Occipital lobe (tissue), 3 donors: ENCODE measurements around the gene MS4A4E. TPM values are rescaled to one million over a fixed set of nuclear protein-coding genes. Genes with fewer than 3 reads are reported as not detected.
"Not testable (repeated sequence)": the region's sequence is repeated elsewhere in the genome, so short reads cannot be mapped to it uniquely, and the experiment has no call there.

Source experiments
- DNase-seq: peaks from one replicate; lab custom pipeline; 2025; lab: John Stamatoyannopoulos, UW
- small RNA-seq: library from RNA; depleted of rRNA; stranded (forward); fragments of <200 nt; gene quantifications from one replicate; pipeline ENCODE3, GENCODE V24; 2014
- total RNA-seq: library from RNA; depleted of rRNA; stranded (reverse); fragments of >200 nt; gene quantifications from one replicate; pipeline ENCODE4 v1.2.3, GENCODE V29; 2014

Gene MS4A4E
- total RNA-seq, 1 donor from 2014 or later, result not detected

DNA sequence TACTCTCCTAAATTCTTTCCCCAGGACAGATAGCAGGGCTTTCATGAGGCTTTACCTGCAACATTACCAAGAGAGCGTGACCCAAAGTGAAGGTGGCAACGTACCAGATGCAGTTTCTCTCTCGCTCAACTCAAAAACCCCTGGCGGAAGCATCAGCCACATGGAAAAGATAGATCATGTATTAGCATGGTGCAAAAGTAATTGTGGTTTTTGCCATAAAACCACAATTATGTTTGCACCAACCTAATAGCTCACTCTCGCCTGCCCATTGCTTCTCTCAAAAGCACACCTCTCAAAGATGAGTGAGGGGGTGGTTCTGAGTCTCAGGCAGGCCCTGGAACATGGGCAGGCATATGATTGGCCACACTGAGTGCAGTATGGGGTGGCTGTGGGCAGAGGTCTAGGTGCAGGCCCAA is 67.1 kb downstream of the MS4A4E start:
- no peak for DNase-seq

GRCh38 chr11:60172011-60172410 is 70.9 kb downstream of the MS4A4E start:
- no peak for DNase-seq

GRCh38 chr11:60170566-60170965 is 72.4 kb downstream of the MS4A4E start:
- no peak for DNase-seq

DNA sequence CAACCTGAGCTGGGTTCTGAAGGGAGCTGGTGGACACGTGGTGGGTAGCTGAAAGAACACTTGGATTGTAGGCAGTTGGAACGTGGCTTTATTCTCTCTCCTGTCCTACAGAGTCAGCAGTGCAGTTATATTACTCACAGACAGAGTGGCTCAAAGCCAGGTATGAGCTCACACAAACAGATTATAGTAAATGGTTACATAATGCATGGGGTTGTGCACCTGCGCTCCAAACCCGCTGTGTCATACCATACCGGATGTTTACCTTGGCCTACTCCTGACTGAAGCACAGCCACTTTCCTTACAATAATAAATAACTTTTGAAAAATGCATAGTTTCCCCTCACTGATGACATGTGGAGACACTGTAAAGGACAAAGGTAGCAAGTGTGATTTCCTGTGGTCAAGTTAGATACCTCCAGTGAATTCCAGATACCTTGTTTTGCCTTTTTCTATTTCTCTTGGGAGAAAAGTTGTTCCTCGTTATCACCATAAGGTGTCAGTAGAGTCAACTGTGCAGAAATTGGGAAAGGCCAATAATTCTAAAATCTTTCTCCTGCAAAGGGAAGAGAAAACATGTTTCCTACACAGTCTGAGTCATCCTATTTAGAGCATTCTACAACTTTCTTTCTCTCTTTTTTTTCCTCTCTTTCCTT is 73.5 kb downstream of the MS4A4E start:
- DNase-seq, result no peak

- DNase-seq, result no peak
These were observed 74.6 kb downstream of the MS4A4E start for GRCh38 chr11:60168306-60168705.

- DNase-seq, result no peak
These were observed 77.0 kb downstream of the MS4A4E start for GRCh38 chr11:60165951-60166350.

- DNase-seq, result no peak
These were observed 77.4 kb downstream of the MS4A4E start for GRCh38 chr11:60165538-60165937.

GRCh38 chr11:60164550-60165075 is 78.3 kb downstream of the MS4A4E start:
- DNase-seq, result no peak

DNA sequence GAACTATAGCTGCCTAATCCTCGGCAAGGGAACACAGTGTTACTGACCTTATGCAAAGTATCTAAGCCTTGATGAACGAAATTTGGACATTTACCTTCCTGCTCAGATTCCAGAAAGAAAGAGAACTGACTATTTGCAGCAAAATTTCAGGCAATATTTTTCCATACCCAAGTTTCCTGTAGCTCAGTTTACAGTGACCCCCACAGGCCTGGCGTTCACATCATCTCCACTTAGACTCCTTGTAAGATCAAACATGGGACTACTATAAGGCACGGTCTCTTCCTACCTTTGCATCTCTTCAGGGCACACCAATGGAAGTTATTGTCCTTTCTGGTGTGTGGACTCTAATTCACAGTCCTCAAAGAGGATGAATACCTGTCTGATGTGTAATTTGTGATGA is 81.2 kb downstream of the MS4A4E start:
- no peak for DNase-seq

- DNase-seq, result no peak
These were observed 81.8 kb downstream of the MS4A4E start for GRCh38 chr11:60161107-60161506.

DNA sequence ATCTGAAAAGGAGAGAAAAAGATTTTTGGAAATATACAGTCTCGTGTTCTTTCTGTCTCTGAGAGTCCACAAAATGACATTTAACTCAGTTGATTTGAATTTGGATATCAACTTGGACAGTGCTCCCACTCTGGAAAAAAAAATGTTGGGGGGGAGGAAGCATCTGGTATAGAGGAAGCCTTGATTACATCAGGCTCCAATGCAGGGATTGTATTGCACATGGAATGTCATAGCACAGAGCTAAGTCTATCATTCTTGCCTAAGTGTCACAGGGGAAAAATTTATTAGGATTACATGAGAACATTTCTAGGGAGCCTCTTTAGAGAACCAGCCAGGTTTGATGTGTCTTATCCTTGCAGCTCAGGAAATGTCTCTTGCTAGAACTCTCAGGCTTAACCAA is 83.1 kb downstream of the MS4A4E start:
- DNase-seq, result no peak

DNA sequence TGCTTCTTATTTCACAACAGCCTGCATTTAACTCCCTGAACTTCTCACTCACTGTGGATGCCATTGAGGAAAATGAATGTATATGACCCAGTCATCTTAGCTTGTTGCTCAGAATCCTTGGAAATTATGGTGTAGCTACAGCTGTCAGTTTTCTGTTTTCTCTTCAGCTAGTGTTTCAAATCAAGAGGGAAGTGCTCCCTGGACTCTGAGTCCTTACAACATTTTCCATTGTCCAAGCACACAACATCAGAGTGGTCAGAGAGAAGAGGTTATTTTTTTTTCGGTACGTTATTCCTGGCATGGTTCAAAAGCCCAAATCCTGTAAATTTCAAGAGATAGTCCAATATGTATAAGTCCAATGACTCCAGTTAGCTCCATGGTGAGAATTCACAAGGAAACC is 83.7 kb downstream of the MS4A4E start:
- no peak for DNase-seq

GRCh38 chr11:60158636-60159035 is 84.3 kb downstream of the MS4A4E start:
- DNase-seq, result no peak

DNA sequence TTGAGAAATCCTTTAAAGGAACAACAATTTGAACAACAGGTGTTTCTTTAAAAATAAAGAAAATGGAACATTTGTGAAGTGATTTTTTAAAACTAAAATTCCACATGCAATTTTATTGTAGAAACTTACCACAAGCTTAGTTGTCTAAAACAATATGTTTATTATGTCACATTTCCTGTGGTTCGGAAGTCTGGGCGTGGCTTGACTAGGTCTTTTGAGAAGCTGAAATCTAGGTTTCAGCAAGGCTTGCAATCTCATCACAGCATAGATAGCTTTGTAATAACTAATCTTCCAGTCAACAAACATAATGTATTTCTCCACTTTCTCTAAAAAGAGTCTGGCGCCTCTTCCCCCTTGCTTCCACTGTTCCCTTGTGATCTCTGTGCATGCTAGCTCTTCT is 87.0 kb downstream of the MS4A4E start:
- no peak for DNase-seq

GRCh38 chr11:60152727-60153126 is 90.2 kb downstream of the MS4A4E start:
- not testable (repeated sequence) for DNase-seq

- no peak for DNase-seq
These were observed 92.7 kb downstream of the MS4A4E start for GRCh38 chr11:60150279-60150678.

Small RNA genes within 50 kb of the gene (small RNA-seq; reads per million reads assigned to genes)
- gene MIR6503, result not detected

Other genes with a start within 250 kb of the MS4A4E start
- not detected for gene OOSP4B, start 226.0 kb downstream of the MS4A4E start, total RNA-seq
- gene OOSP2, start 202.7 kb downstream of the MS4A4E start, total RNA-seq, result not detected
- 0.16 TPM for gene MS4A3, start 186.5 kb downstream of the MS4A4E start, total RNA-seq
- gene MS4A2, start 154.5 kb downstream of the MS4A4E start, total RNA-seq, result 0.16 TPM
- gene MS4A6A, start 60.1 kb downstream of the MS4A4E start, total RNA-seq, result 3.7 TPM
- 4.4 TPM for gene MS4A4A, start 37.5 kb upstream of the MS4A4E start, total RNA-seq
- gene MS4A6E, start 84.1 kb upstream of the MS4A4E start, total RNA-seq, result not detected
- gene MS4A7, start 135.4 kb upstream of the MS4A4E start, total RNA-seq, result 3.3 TPM
- not detected for gene MS4A14, start 153.3 kb upstream of the MS4A4E start, total RNA-seq
- not detected for gene MS4A5, start 186.4 kb upstream of the MS4A4E start, total RNA-seq
- not detected for gene MS4A1, start 212.7 kb upstream of the MS4A4E start, total RNA-seq
- not detected for gene MS4A12, start 249.6 kb upstream of the MS4A4E start, total RNA-seq